PC-3 (cell line): ENCODE data around the gene MC2R. TPM values are rescaled to one million over a fixed set of nuclear protein-coding genes. Genes with fewer than 3 reads are reported as not detected.

ENCODE experiments used
- ATAC-seq: fragments of 200-7000 bp; cut with Tn5 transposase; 2 replicates; pipeline ENCODE4 v1.9.1; 2020; ENCODE audit warnings: mild to moderate bottlenecking, moderate library complexity
- BruUV-seq: library from RNA; stranded (reverse); fragments of 400-500 nt; replicated peaks from 2 replicates; lab custom pipeline; 2021; lab: Mats Ljungman, UMichigan
- CTCF ChIA-PET: fragments of 300-600 bp; sonication (Branson Sonifier 250); formaldehyde crosslinking; loops from one replicate; lab custom pipeline; 2022; ENCODE audit warnings: antibody characterized with exemption; lab: Charles Lee
- POLR2A ChIA-PET: fragments of 300-600 bp; sonication (Branson Sonifier 250); formaldehyde crosslinking; loops from one replicate; lab custom pipeline; 2022; ENCODE audit warnings: antibody characterized with exemption; ENCODE audit not compliant: unreplicated experiment; lab: Charles Lee
- DNase-seq: peaks from one replicate; pipeline ENCODE4 v3.0.0-alpha.2; 2015
- H2AFZ ChIP-seq: fragments of 300-600 bp; sonication (generic); 2 replicates; pipeline ENCODE4 v1.6.0; 2016; ENCODE audit warnings: antibody characterized with exemption, low read length
- H3F3A ChIP-seq: fragments of 300-600 bp; sonication (generic); one replicate; pipeline ENCODE4 v1.6.0; 2017; ENCODE audit warnings: antibody characterized with exemption, low read length, control low read depth, mild to moderate bottlenecking; ENCODE audit not compliant: unreplicated experiment
- H3K27ac ChIP-seq: fragments of 300-600 bp; sonication (generic); 2 replicates; pipeline ENCODE4 v1.5.1; 2016; ENCODE audit warnings: mild to moderate bottlenecking, low read length
- H3K27me3 ChIP-seq: fragments of 300-600 bp; sonication (generic); 2 replicates; pipeline ENCODE4 v1.6.1; 2016; ENCODE audit warnings: low read length, mixed read lengths
- H3K36me3 ChIP-seq: fragments of 300-600 bp; sonication (generic); 2 replicates; pipeline ENCODE4 v1.6.1; 2016; ENCODE audit warnings: low read depth, mixed run types, low read length, mixed read lengths
- H3K4me1 ChIP-seq: fragments of 300-600 bp; sonication (generic); 2 replicates; pipeline ENCODE4 v1.5.1; 2016; ENCODE audit warnings: low read length; ENCODE audit not compliant: insufficient read depth
- H3K4me2 ChIP-seq: fragments of 300-600 bp; sonication (generic); 2 replicates; pipeline ENCODE4 v1.6.0; 2016; ENCODE audit warnings: low read length
- H3K4me3 ChIP-seq: fragments of 300-600 bp; sonication (generic); 2 replicates; pipeline ENCODE4 v1.5.1; 2016; ENCODE audit warnings: mild to moderate bottlenecking, low read length, mixed read lengths
- H3K79me2 ChIP-seq: fragments of 300-600 bp; sonication (generic); 2 replicates; pipeline ENCODE4 v1.6.1; 2017; ENCODE audit warnings: low read length, mixed read lengths
- H3K9ac ChIP-seq: fragments of 300-600 bp; sonication (generic); 2 replicates; pipeline ENCODE4 v1.6.0; 2016; ENCODE audit warnings: mild to moderate bottlenecking, low read length
- H3K9me2 ChIP-seq: fragments of 300-600 bp; sonication (generic); replicated peaks from 2 replicates; pipeline ENCODE4 v1.6.1; 2016; ENCODE audit warnings: mixed run types, low read length, mixed read lengths
- H3K9me3 ChIP-seq: fragments of 300-600 bp; sonication (generic); 2 replicates; pipeline ENCODE4 v1.6.1; 2016; ENCODE audit warnings: low read length, mixed read lengths
- H4K20me1 ChIP-seq: fragments of 300-600 bp; sonication (generic); 2 replicates; pipeline ENCODE4 v1.6.1; 2016; ENCODE audit warnings: low read length, mixed read lengths
- CTCF ChIP-seq: fragments of 300-600 bp; sonication (generic); conservative IDR thresholded peaks from 2 replicates; pipeline ENCODE4 v1.5.1; 2017; ENCODE audit warnings: antibody characterized with exemption, low read depth, mild to moderate bottlenecking, low read length
- EZH2 ChIP-seq: fragments of 300-600 bp; sonication (generic); IDR thresholded peaks from one replicate; pipeline ENCODE4 v1.6.1; 2017; ENCODE audit warnings: antibody characterized with exemption, mild to moderate bottlenecking, low read length; ENCODE audit not compliant: unreplicated experiment
- EZH2phosphoT487 ChIP-seq: fragments of 300-600 bp; sonication (generic); IDR thresholded peaks from 2 replicates; pipeline ENCODE4 v1.6.1; 2018; ENCODE audit warnings: mild to moderate bottlenecking, antibody characterized with exemption, low read length, borderline replicate concordance
- intact Hi-C: fragments of 100-400 bp; cut with micrococcal nuclease; formaldehyde crosslinking; loops from 2 replicates; pipeline ENCODE4 v1.9.0; 2023
- total RNA-seq: library from RNA; depleted of rRNA; stranded (reverse); fragments of >200 nt; gene quantifications from 2 replicates; pipeline ENCODE4 v1.2.3, GENCODE V29; 2014

The MC2R gene
- total RNA-seq, 1 experiment from 2014 or later: not detected

- no peak for DNase-seq
- no TSS peak for BruUV-seq
- no peak overlapping the region for H2AFZ ChIP-seq
- peaks cover 4% of the 10 kb centered on the region; the same call in 1 of the 2 replicates for H3K4me1 ChIP-seq
- H3K4me3 ChIP-seq: no peak overlapping the region
- H3F3A ChIP-seq: no peaks in the 10 kb centered on the region
- CTCF ChIA-PET: no interaction called here
- no peak overlapping the region for H3K9ac ChIP-seq
- no peak for TF ChIP-seq EZH2
- no peak for TF ChIP-seq EZH2phosphoT487
- TF ChIP-seq CTCF: no peak
- H3K79me2 ChIP-seq: no peaks in the 10 kb centered on the region
- no peak for ATAC-seq
- H3K36me3 ChIP-seq: no peaks in the 10 kb centered on the region
- POLR2A ChIA-PET: no interaction called here
- no peaks in the 10 kb centered on the region for H4K20me1 ChIP-seq
- peaks cover 16% of the 10 kb centered on the region; the same call in 1 of the 2 replicates for H3K27me3 ChIP-seq
- H3K9me2 ChIP-seq: no peaks in the 10 kb centered on the region
- 0 out of 2 replicates have a peak overlapping the region, but pooled peaks have one; percentile 32 for H3K4me2 ChIP-seq
- no peaks in the 10 kb centered on the region for H3K9me3 ChIP-seq
- intact Hi-C loops: no loop called here
- no peak overlapping the region for H3K27ac ChIP-seq
Observed at GRCh38 chr18:13893418-13893760, 21.9 kb downstream of the MC2R start.

- Histone ChIP-seq H3F3A (no peaks in the 10 kb centered on the region), H3K4me1 (peaks cover 4% of the 10 kb centered on the region; the same call in 1 of the 2 replicates), H4K20me1 (no peaks in the 10 kb centered on the region), H3K4me2 (no peak overlapping the region), H3K9ac (no peak overlapping the region), H3K9me2 (no peaks in the 10 kb centered on the region), H3K27ac (no peak overlapping the region), H3K9me3 (no peaks in the 10 kb centered on the region), H2AFZ (no peak overlapping the region), H3K36me3 (no peaks in the 10 kb centered on the region), H3K4me3 (no peak overlapping the region), H3K27me3 (peaks cover 16% of the 10 kb centered on the region; the same call in 1 of the 2 replicates), H3K79me2 (no peaks in the 10 kb centered on the region)
- intact Hi-C loops: no loop called here
- BruUV-seq: no TSS peak
- DNase-seq: no peak
- ATAC-seq: no peak
- TF ChIP-seq CTCF: no peak
- no peak for TF ChIP-seq EZH2
- TF ChIP-seq EZH2phosphoT487: no peak
- POLR2A ChIA-PET: no interaction called here
- CTCF ChIA-PET: no interaction called here
Observed at GRCh38 chr18:13892098-13892497, 23.2 kb downstream of the MC2R start.

- ATAC-seq: no peak
- H2AFZ ChIP-seq: no peak overlapping the region
- CTCF ChIA-PET: no interaction called here
Observed at GRCh38 chr18:13890761-13891361, 24.5 kb downstream of the MC2R start.

More at GRCh38 chr18:13890761-13891361, 24.5 kb downstream of the MC2R start:
- no peak for DNase-seq
- peaks cover 4% of the 10 kb centered on the region; the same call in 1 of the 2 replicates for H3K4me1 ChIP-seq
- POLR2A ChIA-PET: no interaction called here
- no peaks in the 10 kb centered on the region for H3K9me3 ChIP-seq
- H4K20me1 ChIP-seq: no peaks in the 10 kb centered on the region
- no peak overlapping the region for H3K9ac ChIP-seq
- TF ChIP-seq CTCF (no peak), EZH2phosphoT487 (no peak), EZH2 (no peak)
- H3K4me3 ChIP-seq: no peak overlapping the region
- no peaks in the 10 kb centered on the region for H3K9me2 ChIP-seq
- intact Hi-C loops: no loop called here
- no peak overlapping the region for H3K27ac ChIP-seq
- H3F3A ChIP-seq: no peaks in the 10 kb centered on the region
- no peaks in the 10 kb centered on the region for H3K79me2 ChIP-seq
- peaks cover 16% of the 10 kb centered on the region; the same call in 1 of the 2 replicates for H3K27me3 ChIP-seq
- H3K4me2 ChIP-seq: no peak overlapping the region
- BruUV-seq: no TSS peak
- no peaks in the 10 kb centered on the region for H3K36me3 ChIP-seq
